Skin epidermis (tissue), 12 donors: Measurements from ENCODE around the gene PPP2R2C.

Experiments
- H3K27ac ChIP-seq, 21 experiments: fragments of 200-600 bp; sonication (generic) in 11 of 21; one replicate each; pipeline ENCODE4 v1.5.0; 2020; ENCODE audit warnings: mild to moderate bottlenecking in 3 of 21, inconsistent platforms in 2 of 21, moderate library complexity in 2 of 21
- H3K4me3 ChIP-seq, 7 experiments: fragments of 200-600 bp; sonication (generic) in 2 of 7; one replicate each; pipeline ENCODE4 v1.5.0; 2020; ENCODE audit warnings: inconsistent platforms in 2 of 7, mild to moderate bottlenecking in 2 of 7, moderate library complexity in 1 of 7

PPP2R2C gene

GRCh38 chr4:6452116-6452896, 20.1 kb downstream of the PPP2R2C start:
- Histone ChIP-seq H3K27ac (no peak overlapping the region), H3K4me3 (no peak overlapping the region)

DNA sequence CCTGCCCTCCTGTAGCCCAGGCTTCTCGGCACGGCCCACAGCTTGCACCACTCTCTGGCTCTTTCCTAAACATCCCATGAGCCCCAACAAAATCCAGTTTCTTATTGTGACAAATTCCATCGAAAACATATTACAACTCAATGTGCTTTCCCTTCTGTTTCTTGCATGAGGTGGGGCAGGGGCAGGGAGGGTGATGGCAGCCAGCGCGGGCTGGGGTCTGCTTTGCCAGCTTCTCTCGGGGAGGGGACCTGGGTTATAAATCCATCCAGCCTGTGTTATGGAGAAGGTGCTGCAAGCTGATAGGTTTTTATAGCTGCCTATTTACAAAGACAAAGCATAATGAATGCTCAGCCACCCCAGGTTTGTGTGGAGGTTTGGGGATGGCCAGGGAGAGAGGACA, 21.1 kb downstream of the PPP2R2C start:
- H3K27ac ChIP-seq = no peak overlapping the region
- H3K4me3 ChIP-seq = no peak overlapping the region

GRCh38 chr4:6450709-6451108, 21.7 kb downstream of the PPP2R2C start:
- Histone ChIP-seq H3K4me3 (no peak overlapping the region), H3K27ac (no peak overlapping the region)

DNA sequence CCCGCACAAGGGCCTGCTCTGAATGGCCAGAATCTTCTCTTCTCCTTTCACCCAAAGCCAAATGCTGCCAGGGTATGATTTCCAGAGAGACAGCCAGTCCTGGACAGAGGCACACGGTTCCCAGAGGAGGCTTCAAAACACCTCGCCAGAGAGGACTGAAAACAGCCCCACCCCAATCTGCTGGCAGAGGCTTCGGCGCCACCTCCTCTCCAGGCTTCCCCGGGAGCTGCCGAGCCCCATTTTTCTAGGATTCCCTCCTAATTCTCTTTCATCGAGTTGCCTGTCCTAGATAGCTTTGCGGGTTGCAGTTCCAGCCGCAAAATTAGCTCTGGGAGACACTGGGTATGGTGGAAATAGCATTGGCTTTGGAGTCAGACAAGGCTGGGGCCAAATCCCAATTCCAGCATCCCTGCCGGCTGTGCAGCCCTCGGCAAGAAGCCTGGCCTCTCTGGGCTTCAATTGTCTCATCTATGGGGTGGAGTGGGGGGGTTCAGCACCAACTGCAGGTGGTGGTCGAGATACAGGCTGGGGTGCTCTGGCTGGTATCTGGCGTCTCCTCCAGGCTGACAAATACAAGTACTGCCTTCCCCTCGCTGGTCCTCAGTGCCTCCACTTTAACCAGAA, 22.6 kb downstream of the PPP2R2C start:
- peak overlapping the region in 1 of 7 experiments; percentile 12 for H3K4me3 ChIP-seq
- peak overlapping the region in 9 of 21 experiments; percentile 7 to 69 (median 38) for H3K27ac ChIP-seq

GRCh38 chr4:6449335-6449734, 23.1 kb downstream of the PPP2R2C start:
- H3K27ac ChIP-seq = peak overlapping the region in 9 of 21 experiments; percentile 7 to 69 (median 38)
- peak overlapping the region in 1 of 7 experiments; percentile 12 for H3K4me3 ChIP-seq

- H3K4me3 ChIP-seq = peak overlapping the region in 1 of 7 experiments; percentile 12
- peak overlapping the region in 1 of 21 experiments; percentile 31 for H3K27ac ChIP-seq
Measured at GRCh38 chr4:6448476-6449170, 23.8 kb downstream of the PPP2R2C start.

DNA sequence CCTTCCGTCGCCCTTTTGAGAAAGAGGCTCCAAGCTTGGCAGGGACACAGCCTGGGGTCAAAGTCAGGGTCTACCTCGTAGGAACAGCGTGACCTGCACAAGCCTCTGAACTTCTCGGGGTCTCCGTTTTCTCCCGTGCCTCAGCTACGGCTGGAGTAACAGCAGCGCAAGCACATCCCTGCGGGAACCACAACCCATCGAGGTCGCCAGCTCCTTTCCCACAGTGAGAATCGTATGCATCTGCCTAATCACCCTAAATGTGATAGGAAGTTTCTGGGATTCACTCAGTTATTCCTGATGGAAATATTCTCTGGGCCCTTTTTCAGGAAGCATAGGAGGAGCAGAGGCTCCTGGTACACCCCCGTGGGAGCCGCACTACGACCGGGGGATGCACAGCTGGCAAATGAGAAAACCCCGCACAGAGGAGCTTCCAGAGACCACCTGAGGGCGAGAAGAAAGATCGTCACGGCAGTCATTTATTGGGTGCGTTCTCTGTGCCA, 24.7 kb downstream of the PPP2R2C start:
- Histone ChIP-seq H3K4me3 (no peak overlapping the region), H3K27ac (no peak overlapping the region)

DNA sequence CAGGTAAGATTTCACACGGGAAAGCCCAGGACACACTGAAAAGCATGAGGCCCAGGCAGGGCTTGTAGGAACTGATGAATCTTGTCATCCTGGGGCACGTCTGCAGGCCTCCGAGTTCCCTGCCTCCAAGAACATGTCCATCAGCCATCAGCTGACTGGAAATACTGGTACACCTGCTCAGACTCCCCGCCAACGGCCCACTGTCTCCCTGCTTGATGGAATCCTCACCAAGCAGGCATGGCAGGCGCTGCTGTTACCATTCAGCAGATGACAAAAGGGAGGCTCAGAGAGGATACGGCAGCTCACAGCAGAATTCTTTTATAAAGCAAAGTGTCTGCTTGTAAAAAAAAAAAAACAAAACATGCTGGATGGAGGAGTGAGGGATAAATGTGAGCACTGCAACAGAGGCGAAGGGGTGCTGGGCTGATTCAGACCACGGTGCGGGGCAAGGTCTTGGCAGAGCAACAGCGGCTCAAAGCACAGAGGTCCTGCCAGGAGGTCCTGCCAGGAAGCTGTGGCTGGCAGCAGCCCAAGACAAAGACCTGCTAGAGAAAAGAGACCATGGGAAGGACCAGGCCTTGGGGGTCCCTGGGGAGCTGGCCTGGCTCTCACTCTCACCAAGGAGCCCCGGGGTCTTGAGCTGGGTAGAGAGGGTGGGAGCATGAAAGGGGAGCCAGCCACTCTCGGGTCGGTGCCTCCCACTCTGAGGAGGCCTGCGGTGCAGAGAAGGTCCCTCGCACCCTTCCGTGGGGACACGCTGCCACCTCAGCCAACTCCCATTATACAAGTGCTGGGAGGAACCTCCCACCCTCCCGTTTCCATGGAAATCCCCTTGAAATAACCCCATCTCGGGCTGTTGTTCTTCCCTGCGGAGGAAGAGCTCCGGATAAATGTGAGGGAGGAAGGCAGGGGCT, 25.6 kb downstream of the PPP2R2C start:
- Histone ChIP-seq H3K4me3 (no peak overlapping the region), H3K27ac (no peak overlapping the region)

DNA sequence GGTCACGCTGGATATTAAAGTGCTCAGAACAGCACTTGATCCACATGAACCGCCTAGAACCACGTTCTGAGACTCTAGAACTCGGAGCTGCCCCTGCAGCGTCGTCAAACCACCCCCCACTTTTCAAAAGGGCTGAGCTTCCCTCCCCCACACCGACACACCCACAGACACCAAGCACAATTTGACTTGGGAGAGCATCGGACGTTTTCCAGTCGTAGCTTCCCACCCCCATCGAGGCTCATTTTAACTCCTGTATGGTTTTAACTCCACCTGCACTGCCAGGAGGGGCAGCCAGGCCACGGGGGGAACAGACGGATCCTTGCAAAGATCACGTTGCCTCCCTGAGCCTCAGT, 26.3 kb downstream of the PPP2R2C start:
- H3K4me3 ChIP-seq = no peak overlapping the region
- no peak overlapping the region for H3K27ac ChIP-seq

DNA sequence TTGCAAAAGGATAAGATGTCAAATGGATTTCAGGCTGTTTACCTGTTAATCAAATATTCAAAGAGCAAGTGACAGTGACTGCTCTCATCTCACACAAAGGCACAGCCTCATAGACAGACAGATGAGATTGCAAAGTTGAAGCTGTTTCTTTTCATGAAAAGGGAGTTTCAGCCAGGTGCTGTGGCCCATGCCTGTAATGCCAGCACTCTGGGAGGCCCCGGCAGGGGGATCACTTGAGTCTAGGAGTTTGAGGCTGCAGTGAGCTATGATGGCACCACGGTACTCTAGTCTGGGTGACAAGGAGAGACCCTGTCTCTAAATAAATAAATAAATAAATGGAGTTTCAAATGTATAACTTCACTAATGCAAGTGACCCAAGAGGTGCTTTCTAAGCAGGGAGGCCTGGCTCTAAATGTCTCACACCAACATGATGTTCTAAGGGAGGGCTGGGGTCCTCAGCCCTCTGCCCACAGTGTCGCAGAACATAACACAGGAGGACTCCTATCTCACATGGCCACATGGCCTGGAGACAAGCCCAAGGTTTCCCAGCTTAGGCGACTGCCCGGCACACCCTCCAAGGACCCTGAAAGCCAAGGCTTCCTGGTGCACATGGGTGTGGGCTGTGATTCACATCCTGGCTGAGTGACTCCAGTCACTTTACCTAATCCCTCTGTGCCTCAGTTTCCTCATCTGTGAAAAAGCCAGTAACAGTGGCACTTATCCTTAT, 26.8 kb downstream of the PPP2R2C start:
- no peak overlapping the region for H3K27ac ChIP-seq
- no peak overlapping the region for H3K4me3 ChIP-seq

DNA sequence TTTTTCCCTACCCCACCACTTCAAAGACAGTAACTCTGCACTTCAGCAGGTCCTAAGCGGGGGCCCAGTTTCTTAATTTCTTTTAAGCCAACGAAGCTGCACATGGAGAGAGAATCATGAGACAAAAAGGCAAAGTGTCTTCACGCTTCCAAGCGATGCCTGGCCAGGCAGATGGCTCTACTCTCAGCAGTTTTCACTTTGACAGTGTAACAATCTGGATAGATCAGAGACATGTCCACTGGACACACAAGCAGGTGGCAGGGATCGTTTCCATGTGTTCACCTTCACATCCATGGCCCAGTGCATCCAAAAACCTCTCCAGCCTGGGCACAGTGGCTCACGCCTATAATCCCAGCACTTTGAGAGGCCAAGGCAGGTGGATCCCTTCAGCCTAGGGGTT, 27.8 kb downstream of the PPP2R2C start:
- H3K27ac ChIP-seq = no peak overlapping the region
- H3K4me3 ChIP-seq = no peak overlapping the region

DNA sequence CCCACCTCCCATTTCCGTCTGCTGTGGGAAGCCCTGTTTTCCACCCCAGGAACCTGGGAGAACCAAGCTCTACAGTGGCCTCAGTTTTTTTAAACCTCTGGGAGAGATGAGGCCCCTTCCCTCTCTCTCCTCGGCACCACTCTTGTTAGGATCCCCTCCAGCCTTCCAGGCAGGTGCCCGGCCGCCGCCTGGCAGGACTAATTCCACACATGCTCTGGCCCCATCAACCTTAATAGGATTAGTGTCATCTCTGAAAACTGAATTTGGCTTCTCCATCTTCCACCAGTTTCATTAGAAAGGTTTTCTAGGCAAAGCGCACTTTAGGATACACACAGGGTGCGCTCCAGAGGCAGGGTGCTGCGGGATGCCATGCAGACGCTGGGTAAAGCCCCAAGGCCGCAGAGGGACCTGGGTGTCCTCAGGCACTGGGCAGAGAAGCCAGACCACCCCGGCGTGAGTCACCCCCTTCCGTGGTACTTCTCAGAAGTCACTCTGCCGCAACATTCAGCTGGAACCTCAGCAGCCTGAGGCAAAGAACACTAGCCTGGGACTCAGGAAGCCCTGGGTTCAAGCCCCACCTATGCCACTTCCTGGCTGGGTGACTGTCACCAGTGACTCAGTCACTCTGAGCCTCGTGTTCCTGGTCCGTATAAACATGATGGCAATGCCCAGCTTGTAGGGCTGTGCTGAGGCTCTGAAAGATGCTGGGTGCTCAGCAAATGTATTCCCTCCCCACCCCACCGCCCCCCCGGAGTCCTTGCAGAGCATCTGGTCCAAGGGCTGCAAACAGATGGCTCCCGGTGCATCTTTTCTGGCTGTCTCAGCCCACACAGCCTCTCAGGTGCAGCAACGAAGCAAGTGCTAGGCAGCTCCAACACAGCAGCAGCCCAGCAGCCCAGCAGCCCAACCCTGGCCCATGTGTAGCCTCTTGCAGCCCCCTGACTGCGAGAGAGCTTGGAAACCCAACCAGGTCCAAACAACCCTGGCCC, 29.1 kb downstream of the PPP2R2C start:
- H3K27ac ChIP-seq = no peak overlapping the region
- H3K4me3 ChIP-seq = no peak overlapping the region

DNA sequence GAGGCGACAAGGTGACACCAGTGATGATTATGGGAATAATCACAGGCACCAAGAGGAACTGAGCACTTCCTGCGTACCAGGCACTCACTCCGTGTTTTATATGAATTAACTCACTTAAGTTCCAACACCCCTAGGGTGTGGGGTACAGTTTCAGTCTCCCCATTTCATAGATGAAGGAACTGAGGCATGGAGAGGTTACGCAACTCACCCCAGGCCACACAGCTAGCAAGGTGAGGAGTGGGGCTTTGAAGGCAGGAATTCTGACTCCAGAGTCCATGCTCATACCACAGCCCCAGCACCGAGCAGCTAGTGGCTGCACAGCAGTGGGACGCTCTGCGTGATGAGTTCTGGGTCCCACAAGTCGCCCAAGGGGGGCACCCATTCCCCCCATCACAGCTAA, 29.9 kb downstream of the PPP2R2C start:
- Histone ChIP-seq H3K4me3 (no peak overlapping the region), H3K27ac (no peak overlapping the region)

DNA sequence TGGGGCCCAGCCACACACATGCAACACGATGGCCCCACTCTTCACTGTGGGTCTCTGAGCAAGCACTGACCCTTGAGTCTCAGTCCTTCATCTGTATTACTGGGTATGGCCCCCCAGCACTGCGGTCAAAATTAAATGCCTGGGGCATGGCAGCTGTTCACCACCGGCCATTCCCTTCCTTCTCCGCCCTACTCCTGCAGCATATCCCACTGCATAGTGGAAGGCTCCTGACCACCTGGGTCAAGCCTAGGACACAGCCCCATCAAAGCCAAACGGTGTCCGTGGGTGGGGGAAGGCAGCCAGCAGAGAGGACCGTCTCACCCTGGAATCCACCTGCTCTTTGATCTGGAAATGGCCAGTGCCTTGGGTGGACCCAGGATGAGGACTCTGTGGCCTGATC, 30.7 kb downstream of the PPP2R2C start:
- H3K27ac ChIP-seq = no peak overlapping the region
- no peak overlapping the region for H3K4me3 ChIP-seq

GRCh38 chr4:6441202-6441582, 31.2 kb downstream of the PPP2R2C start:
- no peak overlapping the region for H3K4me3 ChIP-seq
- H3K27ac ChIP-seq = no peak overlapping the region

- no peak overlapping the region for H3K27ac ChIP-seq
- no peak overlapping the region for H3K4me3 ChIP-seq
Measured at GRCh38 chr4:6440506-6441201, 31.8 kb downstream of the PPP2R2C start.

DNA sequence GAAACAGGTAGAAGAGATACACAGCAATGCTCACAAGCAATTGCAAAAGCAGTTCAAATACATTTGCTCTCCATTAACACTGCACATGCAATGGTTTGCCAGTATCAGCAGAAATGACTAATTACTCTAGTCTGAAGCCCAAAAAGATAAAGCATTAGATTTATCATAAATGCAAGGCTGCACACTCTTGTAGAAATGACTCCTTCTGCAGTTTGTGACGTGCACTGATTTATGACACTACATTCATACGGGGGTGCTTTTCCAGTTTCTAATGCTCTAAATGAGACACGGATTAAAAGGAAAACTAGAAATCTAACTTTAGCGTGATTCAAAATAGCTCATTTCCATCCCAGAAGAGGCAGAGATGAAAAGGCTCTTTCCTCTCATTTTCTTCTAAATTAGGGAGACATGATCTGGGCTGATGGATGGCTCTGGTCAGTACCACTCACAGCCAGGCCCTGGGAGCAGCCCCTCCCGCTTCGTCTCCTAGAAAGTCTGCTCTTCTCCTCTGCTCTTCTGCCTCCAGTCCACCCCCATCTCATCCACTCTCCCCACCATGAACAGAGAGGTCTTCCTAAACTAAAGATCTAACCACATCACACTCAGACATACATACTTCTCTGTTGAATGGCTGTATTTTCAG, 33.2 kb downstream of the PPP2R2C start:
- H3K27ac ChIP-seq = no peak overlapping the region
- H3K4me3 ChIP-seq = no peak overlapping the region
